Fibroblast of villous mesenchyme (primary cell): Measurements from ENCODE around the gene PRKCE. TPM values are rescaled to one million over a fixed set of nuclear protein-coding genes. Genes with fewer than 3 reads are reported as not detected.

ENCODE experiments used
- DNase-seq: peaks from one replicate; pipeline ENCODE4 v3.0.0-alpha.2; 2010; ENCODE audit warnings: low read depth
- H3K4me3 ChIP-seq: 2 replicates; pipeline ENCODE4 v1.5.1; 2011; ENCODE audit warnings: low read depth, mild to moderate bottlenecking, low read length
- CTCF ChIP-seq: IDR thresholded peaks from 2 replicates; pipeline ENCODE4 v1.5.1; 2012; ENCODE audit warnings: low read depth, mild to moderate bottlenecking, low read length; ENCODE audit not compliant: insufficient read depth
- total RNA-seq: library from RNA; depleted of rRNA; stranded (reverse); fragments of >200 nt; gene quantifications from 2 replicates; pipeline ENCODE4 v1.2.3, GENCODE V29; 2012

The PRKCE gene
- total RNA-seq, 1 donor = 27.2 TPM

- no peak overlapping the region for H3K4me3 ChIP-seq
- DNase-seq = no peak
- no peak for TF ChIP-seq CTCF
These were observed 257.1 kb downstream of the PRKCE start for GRCh38 chr2:45908316-45909170.

- H3K4me3 ChIP-seq = no peak overlapping the region
- no peak for TF ChIP-seq CTCF
- DNase-seq = no peak
These were observed 257.7 kb downstream of the PRKCE start for GRCh38 chr2:45909171-45909565.

- no peak overlapping the region for H3K4me3 ChIP-seq
- no peak for DNase-seq
- TF ChIP-seq CTCF = no peak
These were observed 258.3 kb downstream of the PRKCE start for GRCh38 chr2:45909677-45910191.

DNA sequence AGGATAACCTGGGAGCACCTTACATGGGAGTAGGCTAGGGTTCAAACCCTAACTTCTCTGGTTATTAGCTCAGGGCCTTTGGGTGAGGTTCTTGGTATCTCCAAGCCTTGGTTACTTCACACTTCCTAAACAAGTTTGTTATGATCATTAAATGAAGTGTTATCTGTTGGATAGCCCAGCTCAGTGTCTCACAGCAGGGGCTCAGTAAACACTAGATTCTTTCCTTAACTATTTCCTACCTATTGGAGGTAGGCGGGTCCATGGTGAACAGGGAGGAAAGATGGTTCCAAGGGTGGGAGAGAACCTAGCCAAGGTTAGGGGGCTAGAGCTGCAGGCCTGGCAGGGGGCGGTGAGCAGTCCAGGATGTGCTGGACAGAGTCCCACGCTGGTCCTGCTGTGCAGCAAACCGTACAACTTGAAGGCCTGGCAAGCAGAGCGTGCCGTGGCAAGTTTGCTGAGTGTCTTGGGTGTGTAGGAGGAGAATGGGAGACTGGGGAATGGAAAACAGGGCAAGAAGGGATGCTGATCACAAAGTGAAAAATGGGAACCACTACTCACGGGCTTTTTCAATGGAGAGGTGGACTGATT, 259.1 kb downstream of the PRKCE start:
- TF ChIP-seq CTCF = no peak
- H3K4me3 ChIP-seq = no peak overlapping the region
- no peak for DNase-seq

GRCh38 chr2:45911538-45911937, 260.1 kb downstream of the PRKCE start:
- TF ChIP-seq CTCF = no peak
- no peak overlapping the region for H3K4me3 ChIP-seq
- DNase-seq = no peak

GRCh38 chr2:45912109-45912508, 260.6 kb downstream of the PRKCE start:
- H3K4me3 ChIP-seq = no peak overlapping the region
- no peak for DNase-seq
- no peak for TF ChIP-seq CTCF

- no peak for DNase-seq
- no peak for TF ChIP-seq CTCF
- H3K4me3 ChIP-seq = no peak overlapping the region
These were observed 262.1 kb downstream of the PRKCE start for GRCh38 chr2:45913539-45913938.
